AML-193 (cell line): Measurements from ENCODE around the gene URAD.

Experiments
- DNase-seq, 2 experiments: peaks; one replicate each; lab custom pipeline; 2025; lab: John Stamatoyannopoulos, UW

The URAD gene

DNA sequence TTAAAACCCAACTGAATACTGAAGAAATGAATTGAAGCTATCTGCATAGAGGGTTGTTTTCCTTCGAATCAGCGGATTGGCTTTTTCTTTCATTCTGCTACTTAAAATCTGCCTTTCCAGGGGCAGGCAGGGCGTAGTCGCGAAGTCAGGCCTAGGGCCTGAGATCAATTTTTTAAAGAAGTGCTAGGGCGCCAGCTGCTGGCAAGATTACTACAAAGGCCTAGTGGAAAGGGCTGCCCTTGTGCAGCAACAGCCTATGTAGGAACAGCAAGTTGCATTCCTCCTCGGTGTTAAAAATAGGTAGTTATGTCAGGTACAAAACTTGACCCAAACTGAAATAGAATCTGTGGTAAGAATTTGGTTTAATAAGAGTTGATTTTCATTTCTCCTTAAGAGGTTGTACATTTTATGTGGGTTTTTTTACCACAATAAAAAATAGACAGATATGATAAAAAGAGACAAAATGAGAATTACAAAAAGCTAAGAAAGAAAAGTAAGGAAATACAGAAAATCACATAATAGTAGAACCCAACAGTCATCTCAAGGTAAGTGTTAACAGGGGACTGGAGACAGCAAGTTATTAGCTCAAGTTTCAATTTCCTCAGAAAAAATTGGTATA, 9.5 kb upstream of the URAD start:
- DNase-seq, result peak; percentile 60 to 65

DNA sequence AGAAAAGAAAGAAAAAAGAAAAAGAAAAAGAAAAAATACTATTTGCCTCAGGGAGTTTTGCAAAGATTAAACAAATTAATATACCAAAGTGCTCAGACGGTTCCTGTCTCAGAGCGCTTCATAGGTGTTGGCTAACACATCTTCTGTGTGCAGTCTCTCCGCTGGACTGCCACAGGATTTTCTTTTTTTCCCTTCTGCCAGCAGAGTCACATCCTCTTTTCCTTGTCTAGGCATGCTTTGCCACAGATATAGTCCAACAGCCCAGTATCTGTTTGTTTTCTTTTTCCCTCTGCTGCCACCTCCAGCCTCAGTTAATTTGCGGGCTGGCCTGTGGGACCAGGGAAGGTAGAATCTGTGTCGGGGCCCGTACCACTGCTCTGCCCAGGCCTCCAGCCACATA, 3.4 kb upstream of the URAD start:
- no peak for DNase-seq

DNA sequence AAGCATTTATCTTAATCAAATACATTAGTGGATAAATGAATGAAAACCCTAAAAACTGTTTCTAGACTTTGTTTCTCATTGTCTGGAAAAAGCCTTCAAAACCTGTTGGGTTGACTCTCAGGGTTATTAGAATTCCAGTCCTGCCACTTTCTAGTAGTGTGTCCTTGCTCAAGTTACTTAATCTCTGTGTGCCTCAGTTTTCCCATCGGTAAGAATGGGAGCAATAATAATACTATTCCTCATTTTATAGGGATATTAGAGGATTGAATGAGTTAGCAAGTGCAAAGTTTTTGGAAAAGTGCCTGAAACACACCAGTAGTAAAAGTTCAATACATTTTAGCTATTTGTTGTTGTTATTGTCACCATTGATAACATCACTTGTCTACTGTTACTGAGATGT, 2.9 kb downstream of the URAD start:
- no peak for DNase-seq

DNA sequence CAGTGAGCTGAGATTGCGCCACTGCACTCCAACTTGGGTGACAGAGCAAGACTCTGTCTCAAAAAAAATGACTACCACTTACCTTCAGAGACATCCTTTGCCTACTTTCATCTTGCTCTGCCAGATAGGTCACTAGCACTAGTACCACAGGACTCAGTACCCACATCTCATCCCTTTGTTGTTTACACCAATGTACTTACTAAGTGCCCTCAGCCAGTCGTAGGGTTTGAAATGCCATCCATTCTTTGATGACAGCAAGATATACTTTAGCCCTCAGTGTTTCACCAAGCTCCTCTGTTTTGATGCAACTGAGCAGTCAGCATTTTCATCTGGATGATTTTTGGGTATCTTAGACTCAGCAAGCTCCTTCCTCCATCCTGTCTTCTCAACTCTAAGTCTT, 6.1 kb downstream of the URAD start:
- no peak for DNase-seq

DNA sequence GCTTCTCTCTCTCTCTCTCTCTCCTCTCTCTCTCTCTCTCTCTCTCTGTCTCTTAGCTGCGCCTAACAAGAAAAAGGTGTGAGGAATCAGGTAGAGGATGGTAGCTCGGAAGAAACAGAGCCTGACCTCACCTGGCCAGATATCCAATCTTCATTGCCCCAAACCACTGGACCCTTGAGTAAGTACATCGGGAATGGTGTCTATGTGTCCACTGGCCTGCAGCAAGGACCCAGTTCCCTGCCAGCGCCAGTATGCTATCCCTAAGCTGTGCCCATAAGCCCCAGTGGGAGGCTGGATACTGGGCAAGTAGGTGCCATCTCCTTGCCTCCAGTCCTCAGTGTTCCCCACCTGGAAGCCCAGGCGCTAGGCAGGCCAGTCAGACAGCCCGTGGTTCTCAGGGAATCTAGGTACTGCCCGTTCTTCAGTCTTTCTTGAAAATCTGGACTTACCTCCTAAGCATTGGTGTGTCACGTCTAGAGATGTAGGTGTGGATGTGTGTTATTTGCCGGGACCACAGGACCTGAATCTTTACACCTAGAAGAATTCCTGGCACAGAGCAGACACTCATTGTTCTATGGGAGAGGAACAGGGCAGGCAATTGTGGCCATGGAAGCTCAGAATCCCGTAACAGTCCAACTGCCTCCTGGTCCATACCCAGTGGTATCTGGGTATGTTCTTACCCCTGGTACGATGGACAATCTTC, 7.3 kb downstream of the URAD start:
- DNase-seq, result no peak

DNA sequence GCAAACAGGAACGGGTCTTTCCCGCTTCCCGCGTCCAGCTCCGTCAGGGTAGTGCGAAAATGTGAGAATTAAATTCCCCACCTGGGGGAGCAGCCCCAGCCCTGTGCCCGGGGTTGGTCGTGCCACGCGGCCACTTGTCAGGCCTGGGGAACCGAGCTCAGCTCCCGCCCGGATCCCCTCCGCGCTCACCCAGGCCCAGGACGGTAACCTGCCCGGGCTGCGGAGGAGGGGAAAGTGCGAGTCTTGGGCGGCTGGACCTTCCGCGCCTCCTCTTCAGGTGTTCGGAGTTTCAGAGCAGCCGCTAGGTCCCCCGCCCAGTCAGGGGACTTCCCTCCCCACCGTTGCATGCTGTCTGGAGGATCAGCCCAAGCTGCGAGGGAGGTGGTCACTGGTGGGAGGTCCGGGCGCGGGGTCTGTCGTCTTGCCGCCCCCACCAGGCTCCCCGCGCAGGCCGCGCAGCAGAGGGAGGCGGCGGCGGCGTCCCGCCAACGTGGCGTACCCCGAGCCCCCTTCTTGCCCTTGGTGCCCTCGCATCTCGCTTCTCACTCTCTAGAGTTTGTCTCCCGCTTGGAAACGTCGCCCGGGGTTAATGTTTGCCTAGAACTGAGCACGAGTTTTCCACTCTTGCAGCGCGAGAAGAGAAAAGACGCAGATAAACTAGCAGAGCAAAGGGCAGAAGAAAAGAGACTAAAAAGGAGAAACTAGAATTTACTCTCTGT, 8.1 kb downstream of the URAD start:
- DNase-seq, result no peak

DNA sequence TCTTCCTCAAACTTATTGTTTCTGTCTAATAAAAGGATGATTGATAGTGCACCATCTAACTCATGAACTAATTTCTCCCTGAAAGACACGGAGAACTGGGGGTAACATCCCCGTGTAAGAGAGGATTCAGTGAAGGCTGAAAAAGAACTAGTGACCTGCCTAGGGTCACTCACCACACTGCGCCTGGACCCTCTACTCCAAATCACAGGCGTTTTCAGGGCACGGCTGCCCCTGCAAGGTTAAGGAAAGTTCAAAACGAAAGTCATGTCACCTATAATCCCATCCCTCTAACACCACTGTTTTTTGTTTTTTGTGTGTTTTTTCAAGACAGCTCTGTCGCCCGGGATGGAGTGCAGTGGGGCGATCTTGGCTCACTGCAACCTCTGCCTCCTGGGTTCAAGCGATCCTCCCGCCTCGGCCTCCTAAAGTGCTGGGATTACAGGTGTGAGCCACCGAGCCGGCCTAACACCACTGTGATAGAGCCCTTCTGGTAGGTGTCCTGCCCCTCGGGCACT, 8.7 kb downstream of the URAD start:
- no peak for DNase-seq

DNA sequence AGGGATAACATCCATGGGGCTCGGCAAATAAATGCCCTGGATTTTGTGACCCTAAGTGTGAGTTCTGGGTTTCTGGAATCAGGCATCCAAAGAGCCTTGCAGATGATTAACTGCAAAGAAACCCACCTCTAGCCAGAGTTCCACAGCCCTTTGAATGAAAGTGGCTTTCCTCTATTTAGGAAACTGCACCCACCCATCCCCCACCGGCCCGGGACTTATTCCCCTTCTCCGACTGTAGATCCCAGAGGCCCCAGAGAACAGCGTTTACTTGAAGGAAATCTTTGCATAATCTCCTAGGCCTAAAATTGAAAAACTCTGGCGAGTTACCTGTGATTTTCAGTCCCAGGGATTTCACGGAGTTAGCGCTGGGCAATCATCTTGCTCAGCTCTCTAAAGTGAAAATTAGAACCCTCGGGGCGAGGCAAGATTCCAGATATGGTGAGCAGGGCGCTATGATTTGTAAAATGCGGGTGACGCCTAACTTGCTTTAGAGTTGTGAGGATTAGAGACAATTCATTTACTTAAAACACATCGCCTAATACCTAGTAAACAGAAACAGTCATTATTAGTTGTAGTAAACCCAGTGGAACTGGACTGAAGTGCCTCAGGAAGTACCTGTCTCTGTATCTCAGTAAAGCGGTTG, 9.4 kb downstream of the URAD start:
- no peak for DNase-seq

DNA sequence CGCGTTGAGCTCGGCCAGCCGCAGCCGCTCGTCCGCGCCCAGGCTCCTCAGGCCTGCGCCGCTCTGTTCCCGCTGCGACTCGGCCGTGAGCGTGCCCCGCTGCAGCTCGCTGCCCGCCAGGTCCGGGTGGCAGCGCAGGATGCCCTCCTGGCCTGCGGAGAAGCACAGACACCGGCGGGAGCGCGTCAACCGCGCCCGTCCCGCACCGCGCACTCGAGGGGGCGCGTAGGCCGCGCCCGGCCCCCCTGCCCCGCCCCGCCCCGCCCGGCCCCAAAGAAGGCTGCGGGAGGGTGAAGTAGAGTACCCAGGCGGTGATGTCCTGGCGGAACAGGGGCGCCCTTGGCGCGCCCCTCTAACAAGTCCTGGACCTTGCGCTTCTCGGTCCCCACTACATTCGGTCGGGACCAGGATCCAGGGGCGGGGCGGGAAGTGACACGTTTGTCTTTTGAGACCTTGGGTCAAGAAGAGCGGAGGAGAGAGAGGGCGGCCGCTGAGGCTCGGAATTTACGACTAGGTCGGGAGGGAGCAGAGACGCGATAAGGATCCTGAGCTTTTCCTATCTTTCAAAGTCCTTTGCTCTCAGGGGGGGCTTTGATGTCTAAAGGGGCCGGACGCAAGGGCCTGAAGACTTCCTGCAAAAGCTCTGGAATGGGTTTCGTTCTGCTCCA, 10.1 kb downstream of the URAD start:
- no peak for DNase-seq

DNA sequence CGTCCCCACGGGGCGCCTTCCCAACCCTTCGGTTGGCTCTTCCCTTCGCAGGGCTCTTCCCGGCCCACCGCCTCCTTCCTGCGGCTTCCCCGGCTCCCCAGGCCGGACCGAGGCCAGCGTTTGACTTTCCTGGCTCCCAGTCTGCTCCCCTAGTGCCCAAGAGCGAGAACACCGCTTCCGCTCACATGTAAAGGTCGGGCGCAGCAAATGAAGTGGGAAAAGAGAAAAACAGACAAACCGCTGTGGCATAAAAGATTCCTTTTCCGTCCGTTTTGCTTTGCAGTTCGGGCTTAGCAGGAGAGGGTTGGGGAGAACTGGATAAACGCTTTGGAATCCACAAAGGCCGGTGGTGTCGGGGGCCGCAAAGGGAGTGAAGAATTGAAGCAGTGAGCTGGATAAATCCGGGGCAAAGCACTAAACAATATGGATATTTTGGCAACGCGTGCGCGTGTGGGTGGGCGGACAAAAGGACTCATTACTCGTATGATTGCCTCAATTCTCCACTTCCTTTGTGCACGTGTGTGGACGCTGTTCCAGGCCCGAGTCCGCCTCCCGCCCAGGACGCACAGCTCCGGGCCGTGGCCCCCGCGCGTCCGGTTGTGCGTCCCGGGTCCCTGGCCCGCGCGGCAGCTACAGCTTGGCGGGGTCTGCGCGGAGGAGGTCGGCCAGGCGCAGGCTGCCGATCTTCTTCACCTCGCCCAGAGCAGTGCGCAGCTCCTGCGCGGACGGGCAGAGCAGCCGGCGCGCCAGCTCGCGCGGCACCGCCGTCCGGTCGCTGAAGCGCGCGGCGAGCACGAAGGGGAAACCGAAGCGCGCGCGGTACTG, 10.8 kb downstream of the URAD start:
- no peak for DNase-seq

DNA sequence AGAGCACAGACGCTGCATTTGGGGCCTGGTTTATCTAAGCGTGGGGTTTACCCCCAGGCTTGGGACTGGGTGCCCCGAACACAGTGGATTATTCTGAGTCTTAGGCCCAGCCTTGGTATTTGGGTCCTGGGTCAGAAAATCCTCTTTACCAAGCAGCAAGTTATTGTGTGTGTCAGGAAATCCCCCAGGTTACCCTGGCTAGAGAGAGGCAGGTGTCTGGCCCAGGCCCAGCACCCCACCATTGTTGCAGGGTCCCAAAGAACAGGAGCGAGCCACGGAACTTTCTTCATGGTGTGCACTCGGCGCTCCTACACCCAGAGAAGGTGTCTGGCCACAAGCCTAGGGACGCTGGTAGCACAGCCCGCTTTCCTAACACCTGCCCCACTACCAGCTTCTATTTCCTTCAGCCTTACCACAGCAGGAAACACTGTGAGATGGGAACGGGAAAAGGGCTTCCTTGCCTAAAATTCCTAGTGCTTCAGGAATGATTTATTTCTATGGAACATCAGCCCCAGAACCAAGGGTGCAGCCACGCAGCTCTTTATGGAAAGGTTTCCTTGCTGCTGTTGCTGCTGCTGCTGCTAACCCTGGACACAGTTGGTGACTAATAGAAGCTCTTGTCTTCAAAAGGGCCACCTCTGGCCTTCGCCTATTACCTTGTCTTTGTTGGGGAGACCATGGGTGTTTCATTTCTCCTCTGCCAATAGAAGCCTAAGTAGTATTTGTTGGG, 12.0 kb downstream of the URAD start:
- DNase-seq, result no peak

DNA sequence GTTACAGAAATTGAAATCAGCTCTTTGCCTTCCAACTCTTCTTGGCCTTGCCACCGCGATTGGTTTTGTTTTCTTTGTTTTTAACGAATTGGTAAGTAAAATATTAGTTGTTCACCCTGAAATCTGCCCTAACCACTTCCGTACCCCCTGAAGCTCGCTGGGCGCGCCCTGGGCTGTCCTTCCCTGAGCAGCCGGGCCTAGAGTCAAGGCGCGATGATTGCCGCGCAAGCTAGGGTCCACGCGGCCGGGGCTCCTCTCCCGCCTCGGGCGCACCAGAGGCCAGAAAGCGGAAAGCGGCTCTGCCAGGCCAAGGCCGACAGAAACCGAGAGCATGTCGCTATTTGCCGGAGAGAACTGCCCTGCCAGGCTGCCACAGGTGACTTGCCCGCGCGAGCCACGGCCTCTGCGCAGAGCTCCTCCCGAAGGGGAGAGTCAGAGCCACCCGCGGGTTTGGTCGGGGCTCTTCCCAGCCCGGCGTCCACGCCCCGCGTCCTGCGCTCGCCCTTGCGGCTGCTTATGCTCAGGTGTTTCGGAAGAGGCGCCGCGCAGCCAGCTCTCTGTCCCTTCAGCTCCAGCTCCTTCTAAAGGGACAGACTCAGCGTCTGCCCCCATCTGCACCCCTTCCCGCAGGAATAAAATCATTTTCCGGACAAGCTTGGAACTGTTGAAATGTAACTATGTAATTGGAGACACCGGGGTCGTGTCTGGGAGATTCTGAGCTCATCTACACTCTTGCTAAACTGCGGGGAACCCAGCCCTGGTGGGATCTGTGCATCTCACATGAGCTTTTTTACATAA, 12.7 kb downstream of the URAD start:
- DNase-seq, result no peak

DNA sequence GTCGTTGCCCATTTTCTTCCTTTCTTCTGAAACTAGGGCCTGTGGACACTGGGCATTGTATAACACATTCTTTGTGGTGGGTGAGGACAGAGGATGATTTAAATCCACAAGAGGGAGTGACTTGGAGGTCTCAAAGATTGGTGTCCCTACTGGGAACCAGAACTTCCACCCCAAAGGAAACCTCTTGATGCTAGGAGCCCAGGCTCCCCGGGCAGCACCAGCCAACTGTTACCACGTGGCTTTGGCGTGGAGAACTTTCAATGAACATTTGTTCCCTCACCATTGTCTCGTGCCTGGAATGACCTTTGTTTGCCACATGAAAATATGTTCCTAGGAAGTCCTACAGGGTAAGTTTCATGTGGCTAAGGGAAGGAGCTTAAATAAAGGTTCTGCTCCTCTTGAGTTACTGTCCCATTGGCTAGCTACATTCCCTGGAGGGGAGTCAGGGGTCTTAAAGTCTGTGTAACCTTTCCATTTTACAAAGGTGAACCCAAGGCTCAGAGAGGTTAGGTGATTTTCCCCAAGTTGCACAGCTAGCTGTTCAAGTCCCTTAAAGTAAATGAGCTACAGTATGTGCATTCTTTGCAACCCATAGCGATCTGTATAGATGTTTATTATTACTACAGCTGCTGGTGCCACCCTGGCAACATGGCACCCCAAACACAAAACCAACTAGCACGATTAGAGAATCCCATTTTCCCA, 14.4 kb downstream of the URAD start:
- no peak for DNase-seq

DNA sequence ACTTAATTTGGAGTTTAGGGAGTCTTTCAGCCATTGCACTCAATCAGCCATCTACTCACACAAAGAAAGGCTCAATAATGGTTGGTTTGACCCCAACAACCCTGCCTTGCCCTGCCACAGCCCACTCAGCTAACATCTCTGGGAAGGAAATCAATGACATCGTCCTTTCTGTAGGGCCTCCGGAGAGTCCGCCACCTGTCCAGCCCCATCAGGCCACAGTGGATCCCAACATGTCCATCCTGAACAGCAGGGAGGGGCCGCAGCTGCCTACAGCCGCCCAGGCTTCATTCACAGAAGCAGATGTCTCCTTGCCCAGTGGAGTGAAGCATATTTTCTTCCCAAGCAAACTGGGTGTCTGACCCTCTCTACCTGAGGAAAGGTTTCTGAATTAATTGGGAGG, 15.2 kb downstream of the URAD start:
- no peak for DNase-seq

DNA sequence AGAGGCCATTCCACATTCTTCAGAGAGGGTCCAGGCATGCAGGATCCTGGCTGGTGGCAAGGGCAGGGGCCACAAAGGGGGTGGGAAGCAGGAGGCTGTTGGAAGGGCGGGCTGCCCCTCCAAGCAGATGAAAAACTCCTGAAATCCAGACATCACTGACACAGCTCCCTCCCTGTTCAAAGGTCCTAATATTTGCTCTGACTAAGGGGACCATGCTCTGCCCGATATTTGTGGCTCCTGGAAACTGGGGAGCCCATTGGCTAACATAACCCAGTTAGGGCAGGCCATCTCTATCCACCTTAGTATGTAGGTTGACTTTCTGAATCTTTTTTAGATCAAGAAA, 16.0 kb downstream of the URAD start:
- no peak for DNase-seq

DNA sequence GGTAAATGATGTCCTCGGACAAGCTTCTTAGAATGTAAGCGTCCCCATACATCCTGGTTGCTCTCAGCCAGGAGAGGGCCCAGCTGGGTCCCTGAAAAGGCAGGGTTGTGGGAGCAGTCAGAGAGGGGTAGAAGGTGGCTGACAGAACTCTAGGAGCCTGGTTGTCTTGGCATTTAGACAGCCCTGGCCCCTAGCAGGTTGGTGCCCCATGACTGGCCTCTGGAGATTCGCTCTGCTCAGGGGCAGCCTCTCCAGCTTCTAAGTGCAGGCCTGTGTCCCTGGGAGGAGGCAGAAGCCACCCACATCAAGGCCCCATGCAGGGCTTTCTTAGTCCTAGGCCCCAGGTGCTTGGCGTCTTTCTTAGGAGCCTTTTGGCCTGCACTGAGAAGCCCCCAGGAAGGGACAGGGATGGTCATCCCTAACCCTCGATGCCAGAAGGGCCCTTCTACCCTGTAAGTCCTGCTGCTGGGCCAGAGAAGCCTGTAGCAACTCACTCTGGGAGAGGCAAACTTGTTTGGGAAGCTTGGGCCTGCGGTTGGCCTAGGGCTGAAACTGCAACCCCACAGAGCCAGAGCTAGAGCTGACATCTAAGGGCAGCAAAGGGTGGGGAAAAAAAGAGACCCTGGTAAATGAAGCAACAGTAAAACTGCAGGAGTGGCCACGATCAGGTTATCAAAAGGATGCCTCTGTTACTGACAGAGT, 16.6 kb downstream of the URAD start:
- DNase-seq, result no peak

DNA sequence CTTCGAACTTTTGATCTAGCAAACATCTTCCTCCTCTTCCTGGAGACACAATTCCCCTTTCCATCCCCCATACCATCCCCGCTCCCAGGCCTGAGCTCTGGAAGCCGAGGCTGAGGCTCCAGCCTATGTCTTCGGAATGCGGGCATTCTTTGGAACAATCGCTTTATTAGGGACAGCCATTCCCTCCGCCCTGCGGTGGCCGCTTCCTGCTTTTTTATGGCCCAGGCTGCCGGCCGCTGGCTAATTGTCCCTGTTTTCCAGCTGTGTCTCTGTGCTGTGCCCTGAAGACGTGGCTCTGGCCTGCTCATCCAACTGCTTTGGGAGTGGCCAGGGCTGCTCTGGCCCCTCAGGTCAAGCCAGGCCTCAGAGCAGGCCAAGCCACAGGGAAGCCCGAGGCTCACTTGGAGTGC, 17.3 kb downstream of the URAD start:
- DNase-seq, result no peak

DNA sequence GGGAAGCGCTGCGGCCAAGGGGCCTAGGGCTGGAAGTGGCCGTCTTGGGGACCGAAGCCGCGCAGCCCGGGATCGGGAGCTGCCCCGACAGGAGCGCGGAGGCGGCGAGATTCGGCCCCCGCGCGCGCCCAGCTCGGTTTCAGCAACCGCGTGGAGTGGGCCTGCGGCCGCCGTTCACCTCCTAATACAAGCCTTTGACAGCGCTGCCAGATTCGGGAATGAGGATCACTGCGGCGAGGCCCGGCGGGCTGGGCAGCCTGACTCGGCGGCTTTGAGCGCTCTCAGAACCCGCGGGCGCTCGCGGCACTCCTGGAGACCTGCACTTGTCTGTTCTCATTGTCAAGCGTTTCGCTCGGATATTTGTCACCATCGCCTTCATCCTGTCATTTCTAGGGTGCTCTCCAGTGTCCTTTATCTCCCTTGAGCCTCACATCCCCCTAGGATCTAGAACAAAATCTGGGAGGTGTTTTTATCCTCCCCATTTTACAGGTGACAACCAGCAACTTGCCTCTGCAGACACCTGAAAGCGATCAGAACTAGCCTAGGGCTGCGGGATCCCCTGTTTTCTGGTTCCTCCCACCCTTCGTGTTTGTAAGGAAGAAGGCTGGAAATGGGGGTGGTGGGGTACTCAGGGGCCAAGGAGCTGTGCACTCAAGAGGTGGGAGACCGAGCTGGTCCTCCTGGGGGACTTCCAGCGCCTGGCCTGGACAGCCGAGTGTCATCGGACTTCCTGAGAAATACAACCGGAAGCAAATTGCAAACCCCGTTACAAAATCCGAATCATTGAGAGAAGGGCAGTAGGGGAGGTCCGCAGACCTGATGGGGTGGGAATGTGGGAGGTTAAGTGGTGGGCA, 17.9 kb downstream of the URAD start:
- no peak for DNase-seq
